Vagina (tissue), 2 donors: ENCODE results near the gene RBM10.

ENCODE experiments used
- CTCF ChIP-seq, 3 experiments: fragments of 450-650 bp in 2 of 3; fragments of 200-600 bp in 1 of 3; sonication (generic) in 1 of 3; IDR thresholded peaks; one replicate each; pipeline ENCODE4 v1.5.1; 2017 to 2019; ENCODE audit warnings: antibody characterized with exemption in 3 of 3, mild to moderate bottlenecking in 2 of 3, moderate library complexity in 2 of 3
- POLR2A ChIP-seq, 2 donors: fragments of 450-650 bp; IDR thresholded peaks; one replicate each; pipeline ENCODE4 v1.6.1; 2017; ENCODE audit warnings: antibody characterized with exemption in 2 of 2, mild to moderate bottlenecking in 2 of 2, moderate library complexity in 2 of 2

GRCh38 chrX:47196098-47196497 is 51.1 kb downstream of the RBM10 start:
- TF ChIP-seq CTCF (IDR thresholded peaks at IDR 0.05) = no peak
- TF ChIP-seq POLR2A (IDR thresholded peaks at IDR 0.05) = no peak
